ENCODE results near the gene AOPEP.

- no peak for TF ChIP-seq CTCF (IDR thresholded peaks at IDR 0.05; ENCODE audit: low read depth, low read length)
- TF ChIP-seq EZH2phosphoT487 (IDR thresholded peaks at IDR 0.05; ENCODE audit: low read depth), result no peak
Measured at GRCh38 chr9:95045751-95046150, 319.3 kb downstream of the AOPEP start.

Measured in OCI-LY3 (cell line).